Breast epithelium (tissue), 4 donors: ENCODE data around the gene CDC14B. TPM values are rescaled to one million over a fixed set of nuclear protein-coding genes. Genes with fewer than 3 reads are reported as not detected.
A peak's percentile ranks its signal among the peaks of the same experiment; 100 is the strongest.

Source experiments
- DNase-seq, 2 donors: peaks; one replicate each; pipeline ENCODE4 v3.0.0-alpha.2; 2019; ENCODE audit warnings: low spot score in 2 of 2
- H3K27ac ChIP-seq, 2 donors: fragments of 200-600 bp; sonication (generic) in 1 of 2; one replicate each; pipeline ENCODE4 v1.5.1; 2016 to 2019; ENCODE audit warnings: mild to moderate bottlenecking in 1 of 2
- H3K27me3 ChIP-seq, 2 donors: fragments of 200-600 bp; sonication (generic) in 1 of 2; one replicate each; pipeline versions ENCODE4 v1.5.1 to v1.6.0; 2017 to 2019; ENCODE audit warnings: control low read depth in 1 of 2, mild to moderate bottlenecking in 1 of 2
- H3K36me3 ChIP-seq: fragments of 200-600 bp; one replicate; pipeline ENCODE4 v1.5.1; 2019
- H3K4me1 ChIP-seq, 2 donors: fragments of 200-600 bp; sonication (generic); one replicate each; pipeline ENCODE4 v1.5.1; 2016 to 2019; ENCODE audit warnings: control low read depth in 1 of 2
- H3K4me3 ChIP-seq, 3 donors: fragments of 200-600 bp; sonication (generic); 1 replicate in 2 of 3; 2 replicates in 1 of 3; pipeline ENCODE4 v1.5.1; 2016 to 2019; ENCODE audit warnings: mild to moderate bottlenecking in 3 of 3, moderate library complexity in 2 of 3
- H3K9me3 ChIP-seq, 2 donors: fragments of 200-600 bp; sonication (generic) in 1 of 2; one replicate each; pipeline ENCODE4 v1.5.1; 2016 to 2019; ENCODE audit warnings: control low read depth in 1 of 2
- POLR2A ChIP-seq: fragments of 450-650 bp; IDR thresholded peaks from one replicate; pipeline ENCODE4 v1.6.1; 2016; ENCODE audit warnings: antibody characterized with exemption, mild to moderate bottlenecking, moderate library complexity
- POLR2AphosphoS5 ChIP-seq, 3 donors: sonication (generic); formaldehyde crosslinking; IDR thresholded peaks; one replicate each; pipeline ENCODE4 v1.6.1; 2017; ENCODE audit warnings: antibody characterized with exemption in 3 of 3
- intact Hi-C: fragments of 100-400 bp; cut with DNase I; formaldehyde crosslinking; loops from one replicate; pipeline ENCODE4 v1.15.1; 2023; ENCODE audit warnings: low total_unique reads
- total RNA-seq, 3 donors: library from RNA; depleted of rRNA; stranded (reverse); fragments of >200 nt; gene quantifications; one replicate each; pipeline ENCODE4 v1.1.0, GENCODE V29; 2016
- TF ChIP-seq, protein P1 (sequence below), 3 donors: fragments of 450-650 bp; IDR thresholded peaks; one replicate each; pipeline ENCODE4 v1.5.1; 2016 to 2017; ENCODE audit warnings: antibody characterized with exemption in 3 of 3, mild to moderate bottlenecking in 3 of 3, moderate library complexity in 3 of 3

Gene CDC14B
- total RNA-seq, 3 donors from 2014 or later, result 22.0 to 33.4 (median 23.9) TPM

DNA sequence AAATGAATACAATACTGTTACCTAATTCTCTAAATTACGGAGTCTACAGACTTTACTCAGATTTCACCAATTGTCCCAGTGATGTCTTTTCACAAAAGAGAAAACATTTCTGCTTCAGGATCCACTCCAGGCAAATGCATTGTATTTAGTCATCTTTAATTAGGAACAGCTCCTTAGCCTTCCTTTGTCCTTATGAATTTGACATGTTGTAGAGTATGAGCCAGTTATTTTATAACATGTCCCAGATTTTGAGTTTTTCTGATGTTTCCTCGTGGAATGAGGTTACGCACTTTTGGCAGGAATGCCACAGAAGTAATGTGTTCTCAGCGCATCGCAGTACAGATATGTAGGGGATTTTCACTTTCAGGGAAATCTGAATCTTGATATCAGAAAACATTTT is 159.2 kb downstream of the CDC14B start:
- intact Hi-C loops, result no loop called here
- peak overlapping the region in 1 of 2 donors; percentile 20 for H3K27ac ChIP-seq
- DNase-seq, result no peak

DNA sequence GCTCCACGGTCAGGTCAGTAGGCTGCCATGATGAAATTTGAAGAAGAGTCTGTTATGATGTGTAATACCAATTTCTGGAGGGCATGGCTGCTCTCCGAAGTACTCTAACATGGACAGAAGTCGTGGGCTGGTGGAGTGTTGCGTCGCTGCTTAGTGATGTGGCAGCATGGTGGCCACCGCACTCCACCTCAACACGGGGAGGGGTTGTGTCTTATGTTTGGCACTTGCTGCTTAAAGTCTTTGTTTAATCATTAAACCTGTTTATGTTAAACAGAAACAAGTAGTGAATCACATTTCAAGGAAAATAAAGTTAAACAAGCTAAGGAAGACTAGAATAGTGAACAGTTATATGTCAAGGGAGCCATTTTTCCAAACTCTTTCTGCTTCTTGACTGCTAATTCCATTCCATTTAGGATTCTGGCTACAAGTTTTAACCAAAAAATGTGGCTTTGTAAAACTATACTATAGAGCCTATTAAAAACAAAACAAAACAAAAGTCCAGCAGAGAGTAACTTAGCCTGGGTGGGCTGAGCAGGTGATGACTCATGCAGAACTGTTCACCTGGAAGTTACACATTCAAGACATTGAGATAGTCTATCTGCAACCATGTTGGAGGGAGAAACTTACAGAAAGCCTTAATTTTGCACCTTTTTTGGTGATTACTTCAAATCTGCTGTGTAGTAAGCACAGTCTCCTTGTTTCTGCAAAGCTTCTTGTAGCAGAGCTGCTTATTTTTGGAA is 160.2 kb downstream of the CDC14B start:
- H3K4me3 ChIP-seq, result no peak overlapping the region
- H3K27ac ChIP-seq, result no peak overlapping the region
- no peaks in the 10 kb centered on the region for H3K36me3 ChIP-seq
- H3K27me3 ChIP-seq, result no peaks in the 10 kb centered on the region
- no peaks in the 10 kb centered on the region for H3K4me1 ChIP-seq
- no peak for DNase-seq
- no peaks in the 10 kb centered on the region for H3K9me3 ChIP-seq
- intact Hi-C loops, result no loop called here
- TF ChIP-seq POLR2AphosphoS5 (IDR thresholded peaks at IDR 0.05), result no peak
- no peak for TF ChIP-seq POLR2A

More for the DNA sequence above, 159.2 kb downstream of the CDC14B start:
- Histone ChIP-seq H3K4me3 (no peak overlapping the region), H3K36me3 (no peaks in the 10 kb centered on the region), H3K4me1 (no peaks in the 10 kb centered on the region), H3K9me3 (no peaks in the 10 kb centered on the region), H3K27me3 (no peaks in the 10 kb centered on the region)
- TF ChIP-seq POLR2A (no peak), POLR2AphosphoS5 (IDR thresholded peaks at IDR 0.05) (no peak)
- TF ChIP-seq, protein P1, sequence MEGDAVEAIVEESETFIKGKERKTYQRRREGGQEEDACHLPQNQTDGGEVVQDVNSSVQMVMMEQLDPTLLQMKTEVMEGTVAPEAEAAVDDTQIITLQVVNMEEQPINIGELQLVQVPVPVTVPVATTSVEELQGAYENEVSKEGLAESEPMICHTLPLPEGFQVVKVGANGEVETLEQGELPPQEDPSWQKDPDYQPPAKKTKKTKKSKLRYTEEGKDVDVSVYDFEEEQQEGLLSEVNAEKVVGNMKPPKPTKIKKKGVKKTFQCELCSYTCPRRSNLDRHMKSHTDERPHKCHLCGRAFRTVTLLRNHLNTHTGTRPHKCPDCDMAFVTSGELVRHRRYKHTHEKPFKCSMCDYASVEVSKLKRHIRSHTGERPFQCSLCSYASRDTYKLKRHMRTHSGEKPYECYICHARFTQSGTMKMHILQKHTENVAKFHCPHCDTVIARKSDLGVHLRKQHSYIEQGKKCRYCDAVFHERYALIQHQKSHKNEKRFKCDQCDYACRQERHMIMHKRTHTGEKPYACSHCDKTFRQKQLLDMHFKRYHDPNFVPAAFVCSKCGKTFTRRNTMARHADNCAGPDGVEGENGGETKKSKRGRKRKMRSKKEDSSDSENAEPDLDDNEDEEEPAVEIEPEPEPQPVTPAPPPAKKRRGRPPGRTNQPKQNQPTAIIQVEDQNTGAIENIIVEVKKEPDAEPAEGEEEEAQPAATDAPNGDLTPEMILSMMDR (IDR thresholded peaks at IDR 0.05), result no peak

DNA sequence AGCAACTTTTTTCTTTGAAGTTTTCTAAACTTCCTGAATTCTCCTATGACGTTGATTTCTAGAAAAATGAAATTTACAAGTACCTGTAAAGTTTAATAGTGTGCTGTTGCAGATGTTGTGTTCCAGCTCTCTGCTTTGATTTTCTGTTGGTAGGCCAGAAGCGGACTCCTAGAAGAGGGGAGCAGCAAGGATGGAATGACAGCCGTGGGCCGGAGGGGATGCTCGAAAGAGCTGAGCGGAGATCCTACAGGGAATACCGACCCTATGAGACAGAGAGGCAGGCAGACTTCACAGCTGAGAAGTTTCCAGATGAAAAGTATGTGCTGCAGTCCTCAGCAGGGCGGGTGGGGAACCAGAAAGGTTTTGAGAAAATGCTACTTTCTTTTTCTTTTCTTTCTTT is 161.4 kb downstream of the CDC14B start:
- H3K27ac ChIP-seq, result no peak overlapping the region
- H3K4me3 ChIP-seq, result no peak overlapping the region
- intact Hi-C loops, result no loop called here
- no peaks in the 10 kb centered on the region for H3K27me3 ChIP-seq
- H3K9me3 ChIP-seq, result no peaks in the 10 kb centered on the region
- H3K36me3 ChIP-seq, result no peaks in the 10 kb centered on the region
- H3K4me1 ChIP-seq, result no peaks in the 10 kb centered on the region
- TF ChIP-seq, protein P1 (IDR thresholded peaks at IDR 0.05), result no peak
- TF ChIP-seq POLR2A (no peak), POLR2AphosphoS5 (IDR thresholded peaks at IDR 0.05) (no peak)
- DNase-seq, result no peak

DNA sequence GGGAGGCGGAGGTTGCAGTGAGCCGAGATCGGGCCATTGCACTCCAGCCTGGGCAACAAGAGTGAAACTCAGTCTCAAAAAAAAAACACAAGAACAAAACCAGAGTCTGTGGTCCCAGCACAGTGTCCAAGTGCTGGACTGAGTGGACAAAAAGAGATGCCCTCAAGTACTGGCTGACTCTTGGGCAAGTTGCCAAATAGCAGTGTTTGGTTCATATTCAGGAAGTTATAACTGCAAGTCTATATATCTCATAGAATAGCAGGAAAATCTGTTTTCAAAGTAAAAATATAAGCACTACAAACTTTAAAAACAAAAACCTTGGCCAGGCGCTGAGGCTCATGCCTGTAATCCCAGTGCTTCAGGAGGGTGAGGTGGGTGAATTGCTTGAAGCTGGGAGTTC is 162.4 kb downstream of the CDC14B start:
- H3K27me3 ChIP-seq, result no peaks in the 10 kb centered on the region
- H3K4me3 ChIP-seq, result no peak overlapping the region
- no peaks in the 10 kb centered on the region for H3K36me3 ChIP-seq
- TF ChIP-seq POLR2AphosphoS5 (IDR thresholded peaks at IDR 0.05) (no peak), POLR2A (no peak)
- DNase-seq, result no peak
- intact Hi-C loops, result no loop called here
- no peak overlapping the region for H3K27ac ChIP-seq
- no peaks in the 10 kb centered on the region for H3K4me1 ChIP-seq
- H3K9me3 ChIP-seq, result no peaks in the 10 kb centered on the region

DNA sequence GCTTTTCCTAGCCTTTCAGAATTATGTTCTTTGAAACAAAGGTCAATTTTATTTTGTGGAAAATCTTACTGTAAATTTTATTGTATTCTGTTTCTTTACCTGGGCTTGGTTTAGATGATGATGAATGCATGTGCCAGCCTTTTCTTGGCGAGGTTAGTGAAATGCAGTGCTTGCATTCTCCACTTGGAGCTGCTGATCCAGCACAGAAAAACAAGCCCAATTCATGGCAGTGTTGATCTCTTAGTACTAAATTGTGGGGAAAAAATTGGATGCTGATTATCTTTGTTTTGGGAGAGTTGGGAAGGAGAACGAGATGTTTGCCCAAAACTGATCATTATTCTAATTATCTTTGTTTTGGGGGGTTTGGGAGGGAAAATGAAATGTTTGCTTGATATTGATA is 166.0 kb downstream of the CDC14B start:
- intact Hi-C loops, result no loop called here
- Histone ChIP-seq H3K4me1 (no peaks in the 10 kb centered on the region), H3K4me3 (no peak overlapping the region), H3K9me3 (no peaks in the 10 kb centered on the region), H3K27me3 (no peaks in the 10 kb centered on the region), H3K27ac (no peak overlapping the region), H3K36me3 (no peaks in the 10 kb centered on the region)
- DNase-seq, result no peak
- TF ChIP-seq, protein P1 (IDR thresholded peaks at IDR 0.05), result peak; percentile 30 to 41 (median 37)
- no peak for TF ChIP-seq POLR2AphosphoS5 (IDR thresholded peaks at IDR 0.05)

DNA sequence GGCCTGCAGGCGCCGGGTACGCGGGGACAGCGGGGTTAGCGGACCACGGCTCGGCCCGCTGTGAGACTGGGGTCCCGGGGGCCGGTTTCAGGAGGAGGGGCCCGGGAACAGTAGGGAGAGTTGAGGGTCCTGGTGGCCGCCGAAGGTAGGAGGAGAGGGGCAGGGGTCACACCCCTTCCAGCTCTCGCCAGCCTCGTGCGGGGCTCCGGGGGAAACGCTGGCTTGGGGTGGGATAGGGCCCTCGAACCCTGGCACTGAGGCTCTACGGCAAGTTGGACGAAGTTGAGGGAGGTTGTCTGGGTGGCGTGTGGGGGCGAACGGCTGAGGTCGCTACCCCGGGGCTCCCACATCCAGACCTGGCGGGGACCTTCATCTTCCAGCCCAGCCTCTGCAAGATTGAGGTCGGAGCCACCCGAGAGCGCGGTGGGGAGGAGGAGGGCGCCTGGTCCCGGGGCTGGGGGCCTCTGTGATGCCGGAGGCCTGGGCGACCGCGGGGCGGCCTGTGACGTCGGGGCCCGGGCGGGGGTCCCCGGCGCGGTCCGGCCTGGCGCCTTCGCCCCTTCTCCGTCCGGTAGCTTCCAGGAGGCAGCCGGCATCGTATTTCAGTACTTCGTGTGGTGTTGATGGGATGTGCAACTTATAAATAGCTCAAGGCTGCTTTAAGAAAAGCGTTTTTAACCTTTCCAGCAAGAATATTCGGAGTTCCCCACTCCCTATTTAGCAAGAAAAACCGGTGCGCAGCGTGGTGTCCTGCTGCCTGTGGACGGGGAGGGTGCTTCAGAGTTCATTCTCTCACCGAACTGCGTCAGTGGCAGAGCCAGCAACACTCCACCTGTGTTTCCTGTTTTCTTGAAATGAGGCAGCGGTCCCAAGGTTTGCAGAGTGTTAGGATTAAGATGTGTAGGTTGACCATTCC is 168.8 kb downstream of the CDC14B start:
- DNase-seq, result peak in 1 of 2 donors; percentile 32
- TF ChIP-seq POLR2A (no peak), POLR2AphosphoS5 (IDR thresholded peaks at IDR 0.05) (no peak)
- TF ChIP-seq, protein P1 (IDR thresholded peaks at IDR 0.05), result no peak
- H3K36me3 ChIP-seq, result no peaks in the 10 kb centered on the region
- peak overlapping the region; percentile 81 to 89 for H3K27ac ChIP-seq
- H3K4me1 ChIP-seq, result no peaks in the 10 kb centered on the region
- H3K4me3 ChIP-seq, result peak overlapping the region; percentile 76 to 95 (median 78)
- H3K9me3 ChIP-seq, result no peaks in the 10 kb centered on the region
- intact Hi-C loops, result no loop called here
- no peaks in the 10 kb centered on the region for H3K27me3 ChIP-seq
